Activated CD4-positive, alpha-beta T cell treated with anti-CD3 and anti-CD28 coated beads, Interleukin-2, Interleukin-4, amounts not matched to agents 100 ng/mL and 50 ng/mL, durations not matched to agents 16 hours and 8 hours (primary cell): ENCODE data around the gene SEMA5B.

ENCODE experiments used
- DNase-seq: peaks from one replicate; pipeline ENCODE4 v3.0.0-alpha.2; 2020; ENCODE audit warnings: low spot score

The SEMA5B gene

GRCh38 chr3:122942937-122943827 lies 84.4 kb downstream of the SEMA5B start:
- peak; percentile 44 for DNase-seq

GRCh38 chr3:122942239-122942638 lies 85.3 kb downstream of the SEMA5B start:
- no peak for DNase-seq

DNA sequence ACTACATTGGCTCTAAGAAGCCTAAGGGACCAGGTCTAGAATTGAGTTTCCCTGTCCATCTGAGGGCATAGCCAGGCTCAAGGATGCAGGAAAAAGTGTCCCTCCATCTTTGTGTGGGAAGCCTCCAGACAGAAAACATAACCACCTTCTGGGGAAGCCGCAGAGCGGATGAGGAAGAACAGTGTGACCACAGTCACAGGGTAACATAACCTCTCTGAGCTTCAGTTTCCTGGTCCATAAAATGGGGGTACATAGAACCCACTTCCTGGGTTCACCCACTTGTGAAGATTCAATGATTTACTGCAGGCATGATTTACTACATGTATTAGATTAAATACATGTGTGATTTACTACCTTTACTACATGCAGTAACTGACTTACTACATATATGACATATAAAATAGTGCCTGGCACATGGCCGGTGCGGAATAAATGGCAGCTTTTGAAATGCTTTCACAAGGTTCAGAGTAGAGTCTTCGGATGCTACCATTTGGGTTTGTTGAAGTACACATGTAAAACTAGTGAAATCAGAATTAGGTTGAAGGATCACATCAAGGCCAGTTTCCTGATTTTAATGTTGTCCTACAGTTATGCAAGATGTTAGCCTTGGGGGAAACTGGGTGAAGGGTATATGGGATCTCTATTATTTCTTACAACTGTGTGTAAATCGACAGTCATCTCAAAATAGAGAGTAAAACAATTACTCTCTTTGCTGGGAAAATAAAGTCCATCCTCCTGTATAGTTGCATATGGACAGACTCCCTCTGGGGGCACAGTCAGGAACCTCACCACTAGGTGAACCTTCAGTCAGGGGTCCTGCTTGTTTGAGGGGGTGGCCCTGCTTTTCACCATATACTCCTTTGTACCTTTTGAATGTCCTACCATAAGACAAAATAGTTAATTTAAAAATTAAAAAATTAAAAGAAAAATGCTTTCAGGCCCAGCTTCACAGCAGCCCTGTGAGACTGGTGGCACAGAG lies 86.0 kb downstream of the SEMA5B start:
- DNase-seq = no peak

- DNase-seq = no peak
Observed at GRCh38 chr3:122940628-122941086, 86.9 kb downstream of the SEMA5B start.

DNA sequence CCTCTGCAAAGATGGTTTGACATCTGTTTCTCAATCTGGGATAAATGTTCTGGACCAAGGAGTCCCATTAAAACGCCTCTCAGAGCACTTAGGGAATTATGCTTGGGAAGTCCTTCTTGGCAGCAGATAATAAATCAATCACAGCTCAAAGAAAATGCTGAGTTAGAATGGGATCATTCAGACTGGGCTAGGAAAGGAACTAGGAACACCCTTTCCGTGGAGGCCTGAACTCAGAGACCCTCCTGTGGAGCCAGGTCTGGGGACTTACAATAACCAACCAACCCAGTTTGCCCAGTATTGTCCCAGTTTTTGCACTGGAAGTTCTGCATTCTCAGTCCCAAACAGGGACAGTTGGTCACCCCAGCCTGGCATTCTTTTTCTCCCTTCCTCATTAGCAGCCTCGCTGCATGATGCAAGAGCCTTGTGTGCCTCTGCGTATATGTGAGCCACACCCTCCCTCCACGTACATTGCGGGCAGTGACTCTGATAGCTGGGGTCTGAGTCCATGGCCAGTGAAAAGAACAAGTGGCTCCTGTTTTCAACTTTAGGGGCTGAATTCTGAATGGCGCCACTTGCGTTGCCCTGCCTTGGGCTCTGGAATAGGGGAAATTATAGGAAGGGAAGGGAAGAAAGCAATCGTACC lies 88.7 kb downstream of the SEMA5B start:
- no peak for DNase-seq

GRCh38 chr3:122937745-122938144 lies 89.8 kb downstream of the SEMA5B start:
- no peak for DNase-seq

DNA sequence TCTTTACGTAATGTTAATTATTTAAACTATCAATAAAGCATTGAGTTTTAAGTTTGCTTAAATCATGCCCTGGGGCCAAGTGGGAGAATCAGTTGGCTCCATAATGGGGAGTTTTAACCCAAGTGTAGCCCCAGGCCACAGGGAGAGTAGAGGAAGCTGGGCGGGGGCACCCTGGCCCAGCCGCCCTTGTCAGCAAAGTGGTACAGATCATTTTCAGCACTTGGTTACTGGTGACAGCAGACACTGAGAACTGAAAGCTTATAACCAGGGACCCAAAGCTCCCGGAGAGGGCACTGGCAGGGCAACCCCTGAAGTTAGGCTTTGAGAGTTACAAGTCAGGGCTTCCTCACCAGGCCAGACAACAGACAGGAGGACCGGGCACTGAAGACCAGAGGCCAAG lies 90.6 kb downstream of the SEMA5B start:
- DNase-seq = no peak

GRCh38 chr3:122936335-122936734 lies 91.2 kb downstream of the SEMA5B start:
- DNase-seq = no peak

DNA sequence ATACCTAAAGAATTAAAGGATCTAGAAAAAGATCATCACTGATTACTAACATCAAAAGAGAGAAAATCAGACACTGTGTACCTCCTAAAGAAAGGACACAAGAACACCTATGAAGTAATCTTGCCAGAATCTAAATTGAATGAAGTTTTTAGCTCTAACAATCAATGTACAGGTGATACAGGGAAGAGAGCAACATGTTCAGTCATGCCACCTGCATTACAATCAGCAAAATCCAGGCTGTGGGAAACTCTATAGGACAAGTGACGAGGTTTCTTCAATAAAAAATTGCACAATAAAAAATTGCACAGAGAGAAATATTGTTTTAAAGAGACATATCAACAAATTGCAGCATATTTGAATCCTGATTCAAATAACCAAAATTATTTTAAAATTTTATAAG lies 93.3 kb downstream of the SEMA5B start:
- no peak for DNase-seq

- no peak for DNase-seq
Observed at GRCh38 chr3:122932251-122932967, 95.2 kb downstream of the SEMA5B start.

DNA sequence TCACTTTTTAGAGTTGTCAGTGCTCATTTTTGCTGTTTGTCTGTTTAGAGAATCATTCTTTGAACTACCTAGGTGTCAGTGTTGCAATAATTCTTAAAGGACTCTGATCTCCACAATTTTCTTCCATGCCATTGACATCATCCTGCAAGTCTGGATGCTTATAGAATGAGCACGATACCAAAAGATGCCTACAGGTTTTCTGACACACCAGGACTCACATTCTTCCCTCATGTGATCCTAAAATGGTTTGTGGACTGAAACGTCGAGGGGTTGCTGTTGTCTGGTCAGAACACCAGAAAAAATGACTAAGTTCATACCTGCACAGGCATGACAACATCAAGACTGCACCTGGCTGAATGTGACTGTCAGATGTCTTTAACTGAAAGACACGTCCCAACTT lies 95.9 kb downstream of the SEMA5B start:
- DNase-seq = no peak

DNA sequence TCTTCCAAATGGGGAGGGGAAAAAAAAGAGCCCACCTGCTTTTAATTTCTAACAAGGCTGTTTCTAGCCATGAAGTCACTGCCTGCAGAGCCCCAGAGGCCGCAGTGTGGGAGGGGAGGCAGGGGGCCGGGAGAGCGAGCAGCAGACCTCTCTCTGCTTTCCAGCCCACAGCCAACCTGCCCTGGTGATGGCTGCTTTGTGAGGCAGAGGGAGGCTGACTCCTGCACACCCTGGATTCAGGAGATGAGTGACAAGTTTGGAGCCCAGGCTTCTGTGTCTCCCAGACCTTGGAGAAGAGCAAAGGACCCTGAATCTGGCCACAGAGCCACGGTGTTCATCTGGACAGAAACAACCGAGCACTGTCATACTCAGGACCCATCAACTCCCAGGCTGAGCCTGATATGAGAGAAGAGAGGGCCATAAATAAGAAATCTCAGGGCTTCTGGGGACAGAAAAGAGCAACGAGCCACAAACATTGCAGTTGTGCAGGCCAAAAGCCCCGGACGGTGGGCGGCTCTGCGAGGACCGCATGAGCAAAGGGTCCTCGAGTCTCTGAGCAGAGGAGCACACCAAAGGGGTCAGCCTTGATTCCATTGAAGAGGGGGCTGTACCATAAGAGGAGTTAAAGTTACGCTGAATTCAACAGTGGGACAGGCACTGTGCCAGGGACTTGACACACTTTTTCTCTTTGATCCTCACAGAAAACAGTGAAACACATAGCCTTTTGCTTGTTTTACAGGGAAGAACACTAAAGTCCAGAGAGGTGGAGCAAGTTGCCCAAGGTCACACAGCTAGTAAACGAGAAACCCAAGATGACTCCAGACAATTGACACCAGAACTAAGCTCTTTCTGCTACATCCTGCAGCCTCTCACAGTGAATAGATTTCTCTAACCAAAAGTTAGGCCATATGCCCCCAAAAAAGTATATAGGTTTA lies 97.2 kb downstream of the SEMA5B start:
- DNase-seq = no peak

DNA sequence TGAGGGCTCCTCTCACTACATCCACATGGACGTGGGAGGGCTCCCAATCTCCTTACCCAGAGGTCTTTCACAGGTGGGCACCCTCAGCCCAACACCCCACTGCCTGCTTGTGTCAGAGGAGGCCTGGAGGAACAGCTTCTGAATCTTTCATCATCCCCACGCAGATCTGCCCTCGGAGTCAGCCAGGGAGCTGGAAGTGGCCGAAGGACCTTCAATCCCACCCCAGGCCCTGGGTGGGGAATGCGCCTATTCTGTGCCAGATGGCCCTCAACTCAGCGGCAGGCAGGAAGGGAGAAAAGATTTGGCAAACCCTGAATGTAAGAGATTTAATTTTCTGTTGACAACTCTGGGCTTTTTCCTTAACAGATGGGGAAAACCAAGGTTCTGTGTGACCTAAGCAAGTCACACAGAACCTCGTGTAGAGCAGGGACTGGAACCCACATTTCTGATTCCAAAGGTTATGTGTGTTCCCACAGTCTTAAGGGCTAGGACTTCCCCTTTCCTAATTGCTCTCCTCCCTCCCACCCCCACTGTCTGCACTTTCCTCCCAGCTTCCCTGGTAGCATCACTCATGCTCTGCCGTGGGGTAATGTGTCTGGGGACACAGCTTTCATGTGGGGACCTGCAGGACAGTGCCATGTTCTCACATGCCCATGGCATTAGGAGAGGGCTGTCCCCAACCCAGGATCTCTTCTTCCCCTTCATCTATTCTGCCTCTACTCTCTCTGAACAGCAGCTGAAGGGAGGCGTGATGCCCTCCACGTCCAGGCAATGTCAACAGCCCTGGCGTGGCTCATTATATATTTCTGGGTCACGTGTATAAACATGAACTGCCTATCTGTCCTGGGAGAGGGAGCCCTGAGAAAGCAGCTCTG lies 98.1 kb downstream of the SEMA5B start:
- no peak for DNase-seq

- DNase-seq = no peak
Observed at GRCh38 chr3:122928396-122929187, 99.0 kb downstream of the SEMA5B start.

DNA sequence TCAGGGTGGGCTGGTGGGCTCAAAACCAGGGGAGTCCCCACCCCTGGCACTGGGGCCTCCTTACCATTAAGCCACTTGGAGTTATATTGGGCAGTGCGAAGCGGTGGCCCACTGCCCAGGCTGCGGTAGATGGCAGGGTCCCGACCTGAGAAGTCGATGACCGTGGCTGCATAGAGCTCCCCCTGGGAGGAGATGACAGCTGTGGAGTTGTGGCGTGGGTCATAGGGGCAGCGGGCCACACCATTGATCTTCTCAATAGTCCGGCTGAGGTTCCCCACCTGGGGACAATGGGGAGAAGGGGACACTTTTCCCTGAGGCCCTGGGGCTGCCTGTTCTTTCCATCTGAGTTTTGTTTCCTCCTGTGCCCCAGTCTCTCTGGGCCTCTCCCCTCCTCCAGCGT lies 99.8 kb downstream of the SEMA5B start:
- DNase-seq = no peak

DNA sequence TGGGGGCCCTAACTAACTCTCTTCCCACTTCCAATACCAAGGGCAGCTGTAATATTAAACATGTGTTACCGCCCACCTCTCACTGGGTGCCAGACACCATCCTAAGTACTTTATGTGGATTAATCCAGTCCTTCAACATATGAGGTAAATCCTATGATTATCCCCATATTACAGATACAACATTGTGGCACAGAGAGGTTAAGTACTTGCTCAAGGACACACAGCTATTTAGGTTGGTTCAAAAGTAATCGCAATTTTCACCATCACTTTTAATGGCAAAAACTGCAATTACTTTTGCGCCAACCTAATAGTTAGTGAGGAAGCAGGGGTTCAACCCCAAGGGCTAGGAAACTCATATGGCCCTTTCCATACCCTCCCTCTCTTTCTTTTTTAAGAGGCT lies 100.8 kb downstream of the SEMA5B start:
- no peak for DNase-seq

DNA sequence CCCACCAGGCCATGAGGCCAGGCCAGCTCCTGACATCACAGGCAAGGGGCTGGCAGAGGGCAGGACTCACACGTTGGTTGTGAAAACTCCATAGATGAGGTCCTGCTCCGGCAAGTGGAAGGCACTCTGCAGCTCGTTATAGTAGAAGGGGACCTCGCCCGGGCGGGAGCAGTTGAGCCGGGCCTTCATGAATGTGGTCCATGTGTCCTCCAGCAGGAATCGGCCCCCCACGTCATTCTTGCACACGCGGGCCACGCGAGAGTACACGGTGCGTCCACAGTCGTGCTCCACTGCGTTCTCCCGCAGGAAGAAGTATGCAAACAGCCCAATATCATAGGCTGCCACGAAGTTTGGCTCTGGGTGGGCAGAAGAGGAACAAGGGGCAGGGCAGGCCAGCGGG lies 101.2 kb downstream of the SEMA5B start:
- no peak for DNase-seq

DNA sequence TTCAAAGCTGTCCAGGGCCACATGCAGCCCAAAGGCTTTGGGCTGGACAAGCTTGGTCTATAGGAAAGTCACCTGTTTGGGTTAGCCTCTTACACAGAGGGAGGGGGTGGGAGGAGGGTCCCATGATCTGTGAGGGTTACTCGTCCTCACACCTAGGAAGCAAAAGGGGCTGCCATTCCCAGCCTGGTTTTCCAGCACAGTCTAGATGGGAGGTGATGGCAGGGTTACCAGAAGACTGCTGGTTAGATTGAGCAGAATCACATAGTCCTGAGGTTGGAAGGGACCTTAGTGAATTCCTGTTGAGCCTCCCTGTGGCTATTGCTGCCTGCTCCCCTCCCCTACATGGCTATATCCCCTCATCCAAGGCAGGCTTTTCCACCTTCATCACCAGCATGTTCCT lies 101.8 kb downstream of the SEMA5B start:
- DNase-seq = no peak

DNA sequence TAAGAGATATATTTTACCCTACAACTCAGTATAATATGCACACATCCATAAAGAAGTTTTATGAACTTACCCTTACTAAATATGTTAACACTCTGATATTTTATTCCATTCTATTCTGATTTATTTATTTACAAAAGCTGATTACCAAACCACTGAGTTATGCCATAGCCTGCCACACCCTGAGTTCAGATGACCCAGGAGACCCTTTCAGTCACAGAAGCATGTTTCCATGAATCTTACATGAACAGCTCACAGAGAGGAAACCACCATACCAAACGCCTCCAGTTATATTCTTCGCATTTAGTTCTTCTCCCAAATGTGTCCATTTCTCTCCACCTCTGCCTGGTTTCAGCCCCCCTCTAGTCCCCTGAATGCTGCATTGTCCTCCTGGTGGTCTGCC lies 103.5 kb downstream of the SEMA5B start:
- DNase-seq = no peak
